ENCODE results near the gene GALM.
"Not testable (repeated sequence)": the region's sequence is repeated elsewhere in the genome, so short reads cannot be mapped to it uniquely, and the experiment has no call there.

The GALM gene

DNA sequence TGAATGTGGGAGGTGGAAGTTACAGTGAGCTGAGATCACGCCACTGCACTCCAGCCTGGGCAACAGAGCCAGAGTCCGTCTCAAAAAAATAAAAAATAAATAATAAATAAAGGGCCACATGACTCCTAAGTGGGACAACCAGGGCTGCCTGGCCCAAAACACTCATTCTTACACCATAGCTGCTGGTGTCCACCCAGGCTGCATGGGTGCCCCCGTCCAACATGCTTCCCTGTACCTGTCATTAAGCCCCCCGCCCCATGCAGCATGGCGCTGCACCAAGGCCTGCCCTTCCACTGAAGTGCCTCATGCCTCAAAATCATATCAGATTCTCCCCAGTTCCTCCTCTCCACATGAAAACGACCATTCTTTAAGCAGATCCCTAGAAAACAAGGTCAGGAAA is 10.8 kb downstream of the GALM start:
- H3K4me3 ChIP-seq (ENCODE audit: low read depth, low read length): no peak overlapping the region

DNA sequence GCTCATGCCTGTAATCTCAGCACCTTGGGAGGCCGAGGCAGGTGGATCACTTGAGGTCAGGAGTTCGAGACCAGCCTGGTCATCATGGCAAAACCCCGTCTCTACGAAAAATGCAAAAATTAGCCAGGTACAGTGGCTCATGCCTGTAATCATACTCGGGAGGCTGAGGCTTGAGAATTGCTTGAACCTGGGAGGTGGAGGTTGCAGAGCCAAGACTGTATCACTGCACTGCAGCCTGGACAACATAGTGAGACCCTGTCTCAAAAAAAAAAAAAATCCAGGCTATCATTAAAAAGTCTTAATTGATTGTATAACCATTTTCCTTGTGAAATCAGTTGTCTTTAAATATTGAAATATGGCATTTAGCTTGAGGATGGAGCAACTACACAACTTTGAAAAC is 15.0 kb downstream of the GALM start:
- not testable (repeated sequence) for H3K4me3 ChIP-seq (ENCODE audit: low read depth, low read length)

DNA sequence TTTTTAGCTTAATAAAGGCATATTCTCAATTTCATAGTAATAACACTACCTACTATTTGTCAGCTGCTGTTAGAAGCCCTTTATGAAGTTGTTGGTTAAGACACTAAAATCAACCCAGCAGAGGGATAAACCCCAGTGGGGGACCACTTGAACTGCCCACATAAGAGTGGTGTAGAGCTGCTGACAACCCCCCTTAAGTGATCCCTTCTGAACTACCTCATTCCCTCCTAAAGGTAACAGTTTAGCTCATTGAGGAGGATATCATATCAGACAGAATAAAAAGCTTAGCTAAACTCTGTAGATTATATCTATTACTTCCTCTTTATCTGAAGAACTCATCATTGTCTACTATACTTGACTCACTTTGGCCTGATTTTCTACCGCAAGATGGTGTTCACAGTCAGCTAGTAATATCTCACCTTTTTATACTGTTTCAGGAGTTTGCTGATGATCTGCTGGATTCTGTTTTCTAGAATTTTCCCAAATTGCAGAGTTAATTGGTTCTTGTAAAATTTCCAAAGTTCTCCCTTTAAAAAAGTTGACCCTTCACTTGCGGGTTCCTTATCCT is 16.2 kb downstream of the GALM start:
- no peak overlapping the region for H3K4me3 ChIP-seq (ENCODE audit: low read depth, low read length)

DNA sequence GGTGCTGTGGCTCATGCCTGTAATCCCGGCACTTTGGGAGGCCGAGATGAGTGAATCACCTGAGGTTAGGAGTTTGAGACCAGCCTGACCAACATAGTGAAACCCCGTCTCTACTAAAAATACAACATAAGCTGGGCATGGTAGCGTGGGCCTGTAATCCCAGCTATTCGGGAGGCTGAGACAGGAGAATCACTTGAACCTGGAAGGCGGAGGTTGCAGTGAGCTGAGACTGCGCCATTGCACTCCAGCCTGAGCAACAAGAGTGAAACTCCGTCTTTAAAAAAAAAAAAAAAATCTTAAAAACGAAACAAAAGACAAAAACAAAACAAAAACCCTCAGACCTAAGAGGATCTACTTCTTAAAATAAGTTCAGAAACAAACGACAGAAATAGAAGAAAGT is 16.7 kb downstream of the GALM start:
- not testable (repeated sequence) for H3K4me3 ChIP-seq (ENCODE audit: low read depth, low read length)

DNA sequence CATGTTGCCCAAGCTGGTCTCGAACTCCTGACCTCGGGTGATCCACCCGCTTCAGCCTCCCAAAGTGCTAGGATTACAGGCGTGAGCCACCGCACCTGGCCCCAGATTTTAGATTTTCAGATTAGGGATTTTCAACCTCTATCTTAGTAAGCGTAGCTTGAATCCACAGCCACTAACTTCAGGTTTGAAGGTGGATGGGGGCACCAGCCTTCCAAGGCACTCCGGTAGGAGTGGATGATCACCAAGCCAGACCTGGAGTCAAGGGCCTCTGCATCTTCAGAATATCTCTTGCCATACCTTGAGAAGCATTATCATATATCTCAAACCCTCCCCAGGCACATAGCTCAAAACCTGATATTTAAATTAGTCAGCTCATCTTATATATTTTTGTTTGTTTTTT is 17.9 kb downstream of the GALM start:
- H3K4me3 ChIP-seq (ENCODE audit: low read depth, low read length): no peak overlapping the region

DNA sequence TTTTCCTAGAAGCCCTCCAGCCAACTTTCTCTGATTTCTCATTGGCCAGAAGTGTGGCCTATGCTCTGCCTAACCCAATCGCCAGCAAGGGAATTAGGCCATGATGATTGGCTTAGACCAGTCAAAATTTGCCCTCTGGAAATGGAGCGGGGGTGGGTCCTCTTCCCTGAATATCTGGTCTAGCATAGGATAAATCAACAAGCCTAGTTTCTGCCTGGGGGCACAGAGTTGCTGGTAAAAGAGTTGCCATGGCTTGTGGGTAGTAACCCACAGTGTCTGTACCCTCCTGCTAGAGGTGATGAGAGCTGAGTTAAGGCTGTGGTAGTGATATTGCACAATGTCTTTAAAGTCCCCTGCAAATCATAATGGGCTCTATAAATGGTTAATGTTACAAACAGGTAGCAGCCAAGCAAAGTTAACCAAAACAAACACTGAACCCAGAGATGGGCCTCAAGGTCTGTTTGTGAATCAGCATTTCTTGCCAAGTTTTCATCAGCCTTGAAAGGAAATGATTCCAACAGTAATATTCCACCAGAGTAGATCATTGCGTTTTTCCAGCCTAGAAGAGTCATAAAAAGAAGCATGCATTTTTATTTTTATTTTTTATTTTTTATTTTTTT is 19.3 kb downstream of the GALM start:
- H3K4me3 ChIP-seq (ENCODE audit: low read depth, low read length): no peak overlapping the region

DNA sequence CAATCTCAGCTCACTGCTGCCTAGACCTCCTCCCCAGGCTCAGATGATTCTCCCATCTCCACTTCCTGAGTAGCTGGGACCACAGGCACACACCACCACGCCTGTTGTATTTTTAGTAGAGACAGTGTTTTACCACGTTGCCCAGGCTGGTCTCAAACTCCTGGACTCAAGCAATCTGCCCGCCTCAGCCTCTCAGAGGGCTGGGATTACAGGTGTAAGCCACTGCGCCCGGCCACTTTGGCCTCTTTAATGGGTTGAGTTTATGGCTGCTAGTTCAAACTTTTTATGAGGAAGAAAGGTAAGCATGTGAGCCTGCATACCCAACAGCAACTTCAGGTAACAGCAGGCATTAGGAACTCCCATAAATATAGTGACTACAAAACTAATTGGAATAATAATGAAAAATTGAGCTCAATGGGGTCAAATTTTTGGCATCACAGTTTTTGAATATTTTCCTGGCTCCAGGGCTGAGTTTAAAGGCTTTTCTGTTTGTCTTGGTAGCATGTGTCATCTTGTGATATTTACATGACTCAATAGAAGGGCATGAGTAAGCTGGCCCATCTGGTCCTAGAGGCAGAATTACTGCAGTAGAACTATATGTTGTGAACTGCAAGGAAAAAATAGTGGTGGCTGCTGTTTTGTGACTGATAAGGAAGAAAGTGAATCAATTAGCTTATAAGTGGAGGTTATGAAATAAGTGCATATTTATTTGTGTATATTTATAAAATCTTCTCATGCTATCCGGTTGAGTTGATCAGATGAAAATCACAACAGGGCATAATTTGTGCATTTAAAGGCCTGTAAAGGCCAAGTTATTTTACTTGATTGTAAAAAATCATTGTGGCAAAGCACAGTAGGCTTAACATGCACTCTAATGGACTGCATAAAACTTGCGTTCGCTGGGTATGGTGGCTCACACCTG is 24.8 kb downstream of the GALM start:
- H3K4me3 ChIP-seq (ENCODE audit: low read depth, low read length): no peak overlapping the region

DNA sequence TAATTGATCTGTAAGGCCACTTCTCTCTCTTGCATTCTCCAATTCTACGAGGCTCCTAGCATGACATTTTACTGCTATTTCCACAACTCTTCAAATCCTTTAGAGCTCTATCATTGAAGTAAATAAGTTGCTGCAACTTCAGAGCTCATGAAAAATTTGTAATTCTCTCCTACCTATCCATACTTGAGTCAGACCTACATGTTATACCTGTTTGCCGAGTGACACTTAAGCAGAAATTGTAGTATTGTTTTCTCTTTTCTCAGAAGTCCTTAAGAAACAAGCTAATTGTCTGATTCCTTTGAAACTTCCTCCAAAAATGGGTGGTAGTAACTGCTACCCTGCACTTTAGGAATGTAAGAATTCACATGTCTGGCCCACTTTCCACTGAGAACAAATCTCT is 26.1 kb downstream of the GALM start:
- H3K4me3 ChIP-seq (ENCODE audit: low read depth, low read length): no peak overlapping the region

DNA sequence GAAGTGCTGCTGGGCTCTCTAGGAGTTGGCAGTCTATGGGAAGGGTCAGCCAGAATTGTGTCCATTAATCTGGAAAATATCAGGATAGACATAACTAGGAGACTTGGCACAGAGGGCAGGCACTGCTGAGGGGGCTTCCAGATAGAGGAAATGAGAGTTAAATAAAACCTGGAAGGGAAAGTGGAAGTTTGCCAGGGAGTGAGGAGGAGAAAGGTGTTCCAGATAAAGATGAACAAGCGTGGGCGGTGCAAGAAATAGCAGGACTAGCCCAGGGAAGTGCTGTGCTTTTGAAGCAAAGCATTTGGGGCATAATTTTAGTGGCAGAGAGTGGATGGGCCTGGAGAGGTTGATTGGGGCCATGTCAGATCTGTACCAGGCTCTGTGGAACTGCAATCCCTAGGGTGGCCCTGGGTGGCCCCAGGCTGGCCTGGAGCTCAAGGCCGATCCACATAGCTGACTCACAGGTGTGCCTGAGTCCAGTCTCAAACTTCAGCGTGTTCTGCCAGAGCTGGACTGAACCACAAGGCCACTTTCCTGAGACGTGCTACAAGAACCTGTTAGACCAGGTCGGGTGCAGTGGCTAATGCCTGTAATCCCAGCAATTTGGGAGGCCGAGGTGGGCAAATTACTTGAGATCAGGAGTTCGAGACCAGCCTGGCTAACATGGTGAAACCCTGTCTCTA is 26.9 kb downstream of the GALM start:
- no peak overlapping the region for H3K4me3 ChIP-seq (ENCODE audit: low read depth, low read length)

DNA sequence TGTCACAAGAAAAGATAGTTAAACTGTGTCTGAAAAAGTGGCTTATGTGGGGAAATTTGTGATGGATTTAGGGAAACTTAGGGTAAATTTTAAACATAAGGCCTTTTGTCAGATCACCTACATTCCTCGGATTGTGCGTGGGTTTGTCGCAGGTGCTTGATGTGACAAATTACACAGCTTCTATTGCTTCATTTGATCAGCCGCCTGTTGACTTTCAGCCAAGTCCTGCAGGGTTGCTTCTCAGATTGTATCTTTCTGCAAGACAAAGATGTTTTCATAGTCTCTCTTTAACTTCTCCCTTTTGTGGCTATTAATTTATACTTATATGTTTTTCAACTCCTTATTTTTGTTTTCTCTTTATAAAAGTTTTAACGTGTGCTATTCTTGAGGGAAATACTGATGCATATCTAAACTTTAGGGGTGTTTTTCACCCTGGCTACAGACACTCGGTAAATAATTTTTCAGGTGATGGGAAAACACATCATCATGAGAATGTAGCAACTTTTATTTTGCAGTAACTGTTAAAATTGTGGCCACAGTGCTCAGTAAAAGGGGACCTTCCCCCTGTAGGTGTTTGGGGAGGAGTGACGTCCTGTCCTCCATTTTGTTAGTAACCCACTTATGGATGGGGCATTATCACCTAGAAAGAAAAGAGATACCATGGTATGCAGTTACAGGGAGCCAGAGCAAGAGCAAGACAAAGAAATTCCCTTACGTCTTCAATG is 31.4 kb downstream of the GALM start:
- no peak overlapping the region for H3K4me3 ChIP-seq (ENCODE audit: low read depth, low read length)

DNA sequence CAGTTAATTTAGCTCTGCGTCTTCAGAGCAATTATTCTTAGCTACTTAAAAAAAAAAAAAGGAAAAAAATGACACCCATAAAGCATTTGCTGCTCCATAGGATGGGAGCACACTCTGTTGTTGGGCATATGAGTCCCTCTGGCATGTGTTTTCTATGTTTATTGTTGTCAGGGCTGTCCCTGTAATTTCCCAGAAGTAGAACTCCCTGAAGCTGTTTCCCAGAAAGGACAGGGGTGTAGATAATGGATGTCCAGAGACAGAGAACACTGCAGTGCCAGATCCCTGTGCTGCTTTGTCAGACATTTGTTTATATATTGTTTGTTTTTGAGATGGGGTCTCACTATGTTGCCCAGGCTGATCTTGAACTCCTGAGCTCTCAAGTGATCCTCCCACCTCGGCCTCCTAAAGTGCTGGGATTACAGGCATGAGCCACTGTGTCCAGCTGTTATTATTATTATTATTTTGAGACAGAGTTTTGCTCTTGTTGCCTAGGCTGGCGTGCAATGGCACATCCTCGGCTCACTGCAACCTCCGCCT is 32.6 kb downstream of the GALM start:
- no peak overlapping the region for H3K4me3 ChIP-seq (ENCODE audit: low read depth, low read length)

DNA sequence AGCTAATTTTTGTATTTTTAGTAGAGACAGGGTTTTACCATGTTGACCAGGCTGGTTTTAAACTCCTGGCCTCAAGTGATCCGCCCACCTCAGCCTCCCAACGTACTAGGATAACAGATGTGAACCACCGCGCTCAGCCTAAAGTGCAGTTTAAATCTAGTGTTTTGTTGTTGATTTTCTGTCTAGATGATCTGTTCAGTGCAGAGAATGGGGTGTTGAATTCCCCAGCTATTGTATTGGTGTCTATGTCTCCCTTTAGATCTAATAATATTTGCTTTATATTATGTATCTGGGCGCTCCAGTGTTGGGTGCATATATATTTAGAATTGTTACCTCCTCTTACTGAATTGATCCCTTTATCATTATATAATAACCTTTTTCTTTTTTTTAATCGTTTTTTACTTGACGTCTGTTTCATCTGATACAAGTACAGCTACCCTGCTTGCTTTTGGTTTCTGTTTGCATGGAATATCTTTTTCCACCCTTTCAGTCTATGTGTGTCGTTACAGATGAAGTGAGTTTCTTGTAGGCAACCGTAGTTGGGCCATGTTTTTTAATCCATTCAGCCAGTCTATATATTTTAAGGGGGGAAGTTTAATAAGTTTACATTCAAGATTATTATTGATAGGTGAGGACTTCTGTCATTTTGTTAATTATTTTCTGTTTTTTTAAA is 34.3 kb downstream of the GALM start:
- H3K4me3 ChIP-seq (ENCODE audit: low read depth, low read length): no peak overlapping the region

DNA sequence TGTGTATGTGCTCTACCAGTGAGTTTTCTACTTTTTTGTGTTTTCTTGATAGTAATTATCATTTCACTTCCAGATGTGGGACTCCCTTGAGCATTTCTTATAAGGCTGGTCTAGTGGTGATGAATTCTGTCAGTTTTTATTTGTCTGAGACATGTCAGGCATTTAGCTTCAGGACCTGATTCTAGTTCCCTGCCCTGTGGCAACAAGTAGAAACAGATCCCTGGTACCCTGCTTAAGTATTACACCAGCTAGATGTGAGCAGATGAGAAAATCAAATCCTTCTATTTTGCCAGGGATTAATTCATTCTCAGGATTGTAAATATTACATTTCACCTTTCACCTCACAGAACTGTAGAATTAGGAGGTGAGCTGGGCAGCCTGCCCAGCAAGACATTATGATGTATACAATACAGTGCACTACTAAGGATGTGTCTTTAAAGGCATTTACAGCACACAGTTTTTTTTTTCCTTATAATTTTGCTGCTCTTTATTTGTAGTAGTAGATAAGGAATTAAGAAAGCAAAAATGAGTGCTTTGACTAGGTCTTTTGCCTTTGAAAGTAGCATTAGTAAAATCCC is 35.1 kb downstream of the GALM start:
- no peak overlapping the region for H3K4me3 ChIP-seq (ENCODE audit: low read depth, low read length)

DNA sequence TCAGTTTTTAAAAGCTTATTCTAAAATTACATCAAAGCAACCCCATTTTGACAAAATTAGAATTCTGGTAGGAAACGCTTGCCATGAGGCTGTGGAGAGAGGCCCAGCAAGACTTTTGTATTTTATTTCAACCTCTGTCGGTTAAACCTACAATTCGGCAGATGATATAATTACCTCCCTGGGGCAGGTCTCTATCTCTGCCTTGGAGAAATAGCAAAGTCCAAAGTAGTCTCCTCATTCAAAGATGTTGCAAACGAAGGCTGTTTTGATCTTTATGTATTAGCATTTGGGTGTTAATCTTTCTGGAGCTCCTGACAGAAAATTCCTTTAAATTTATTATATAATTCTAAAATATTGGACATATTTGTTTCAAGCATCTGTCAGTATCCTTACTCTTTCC is 35.6 kb downstream of the GALM start:
- no peak overlapping the region for H3K4me3 ChIP-seq (ENCODE audit: low read depth, low read length)

DNA sequence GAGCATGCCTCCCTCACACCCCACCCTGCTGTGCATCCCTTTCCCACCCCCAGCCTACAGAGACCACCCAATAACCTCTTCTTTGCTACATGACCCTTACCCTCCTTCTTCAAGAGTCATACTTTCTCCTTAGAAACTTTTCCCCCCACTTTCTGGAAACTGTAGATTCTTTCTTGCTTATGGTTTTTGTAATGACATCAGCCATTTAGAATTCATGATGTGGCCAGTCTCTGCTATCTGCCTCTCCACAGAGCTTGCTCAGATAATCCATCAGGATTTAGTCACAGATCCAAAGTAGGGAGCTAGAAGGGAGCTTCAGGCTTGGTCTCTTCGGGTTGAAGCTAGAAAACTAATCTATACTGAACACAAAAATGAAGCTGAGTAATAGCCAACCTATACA is 36.5 kb downstream of the GALM start:
- no peak overlapping the region for H3K4me3 ChIP-seq (ENCODE audit: low read depth, low read length)

DNA sequence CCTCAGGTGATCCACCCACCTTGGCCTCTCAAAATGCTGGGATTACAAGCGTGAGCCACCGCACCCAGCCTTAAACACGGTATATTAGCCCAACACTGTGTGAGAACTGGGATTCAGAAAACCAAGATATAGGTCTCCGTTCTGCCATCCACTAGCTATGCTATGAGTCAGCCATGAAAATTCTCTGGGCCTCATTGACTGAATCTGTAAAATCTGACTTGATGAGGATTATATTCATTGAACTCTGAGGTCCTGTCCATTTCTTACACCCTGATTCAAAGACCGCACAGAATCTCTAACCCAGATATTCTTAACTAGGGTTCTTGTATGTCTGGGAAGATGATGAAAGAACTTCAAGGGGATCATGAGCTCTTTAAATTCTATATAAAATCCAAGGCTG is 37.4 kb downstream of the GALM start:
- not testable (repeated sequence) for H3K4me3 ChIP-seq (ENCODE audit: low read depth, low read length)

DNA sequence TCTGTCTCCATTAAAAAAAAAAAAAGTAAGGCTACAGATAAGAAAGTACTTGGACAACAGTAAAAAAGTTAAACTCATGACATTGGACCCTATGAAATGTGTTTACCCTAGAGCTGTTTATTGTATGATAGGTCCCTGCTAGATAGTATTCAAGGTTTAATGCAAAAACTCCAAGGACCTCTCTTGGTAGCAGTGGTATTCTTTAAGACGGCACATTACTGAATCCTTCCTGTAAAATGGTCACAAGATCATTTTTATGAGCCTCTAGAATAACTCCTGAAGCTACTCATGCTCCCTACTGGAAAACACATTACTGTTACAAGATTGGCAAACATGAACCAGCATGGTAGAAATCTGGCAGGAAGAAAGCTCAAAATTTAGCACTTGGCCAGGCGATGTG is 38.8 kb downstream of the GALM start:
- H3K4me3 ChIP-seq (ENCODE audit: low read depth, low read length): no peak overlapping the region

DNA sequence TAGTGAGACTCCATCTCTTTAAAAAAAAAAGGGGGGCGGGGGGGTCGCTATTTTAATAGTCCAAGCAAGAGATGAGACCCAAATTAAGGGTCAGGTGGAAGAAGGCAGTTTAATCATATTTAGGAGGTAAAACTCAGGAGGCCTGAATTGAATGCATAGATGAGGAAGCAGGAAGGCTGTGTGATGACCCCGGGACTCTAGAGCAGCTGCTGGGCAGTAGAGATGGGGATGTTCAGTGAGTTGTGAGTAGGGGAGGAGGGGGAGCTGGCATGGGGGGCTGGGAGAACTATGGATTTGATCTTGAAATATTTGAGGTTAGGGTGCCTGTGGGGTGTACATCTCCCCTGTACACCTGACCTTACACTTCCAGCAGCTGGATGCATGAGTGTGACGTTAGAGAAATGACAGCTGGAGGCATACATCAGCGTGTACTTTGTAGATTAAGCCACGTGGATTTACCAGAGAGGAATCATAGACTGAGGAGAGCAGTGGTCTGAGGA is 41.0 kb downstream of the GALM start:
- no peak overlapping the region for H3K4me3 ChIP-seq (ENCODE audit: low read depth, low read length)

DNA sequence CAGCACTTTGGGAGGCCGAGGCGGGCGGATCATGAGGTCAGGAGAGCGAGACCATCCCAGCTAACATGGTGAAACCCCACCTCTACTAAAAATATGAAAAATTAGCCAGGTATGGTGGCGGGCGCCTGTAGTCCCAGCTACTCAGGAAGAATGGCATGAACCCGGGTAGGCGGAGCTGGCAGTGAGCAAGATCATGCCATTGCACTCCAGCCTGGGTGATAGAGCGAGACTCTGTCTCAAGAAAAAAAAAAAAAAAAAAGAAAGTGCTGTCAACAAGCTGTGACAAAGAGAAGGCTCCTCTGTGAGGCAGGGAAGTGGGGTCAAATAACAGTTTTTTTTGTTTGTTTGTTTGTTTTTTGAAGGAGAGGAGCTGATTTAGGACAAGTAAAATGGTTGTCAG is 42.6 kb downstream of the GALM start:
- not testable (repeated sequence) for H3K4me3 ChIP-seq (ENCODE audit: low read depth, low read length)
